IgD-negative memory B cell (primary cell): Measurements from ENCODE around the gene TSPAN11. TPM values are rescaled to one million over a fixed set of nuclear protein-coding genes. Genes with fewer than 3 reads are reported as not detected.
"Not testable (repeated sequence)": the region's sequence is repeated elsewhere in the genome, so short reads cannot be mapped to it uniquely, and the experiment has no call there.

ENCODE experiments used
- H3K27ac Mint-ChIP-seq, 3 donors: one replicate each; pipeline ENCODE4 v1.8.0; 2020 to 2022; ENCODE audit warnings: mild to moderate bottlenecking in 3 of 3, mixed read lengths in 3 of 3, moderate library complexity in 1 of 3
- H3K27me3 Mint-ChIP-seq: one replicate; pipeline ENCODE4 v1.8.0; 2021; ENCODE audit warnings: mixed read lengths
- H3K36me3 Mint-ChIP-seq: one replicate; pipeline ENCODE4 v1.8.0; 2020; ENCODE audit warnings: mild to moderate bottlenecking, mixed read lengths
- H3K4me1 Mint-ChIP-seq, 3 donors: one replicate each; pipeline ENCODE4 v1.8.0; 2020 to 2022; ENCODE audit warnings: mixed read lengths in 3 of 3, mild to moderate bottlenecking in 1 of 3
- H3K4me3 Mint-ChIP-seq, 4 donors: one replicate each; pipeline ENCODE4 v1.8.0; 2020 to 2022; ENCODE audit warnings: mild to moderate bottlenecking in 4 of 4, mixed read lengths in 4 of 4, moderate library complexity in 3 of 4
- H3K9me3 Mint-ChIP-seq, 3 donors: one replicate each; pipeline ENCODE4 v1.8.0; 2020 to 2021; ENCODE audit warnings: mixed read lengths in 3 of 3, mild to moderate bottlenecking in 1 of 3
- polyA plus RNA-seq: library from polyadenylated mRNA; unstranded; fragments of 300-500 nt; fragmentation: Illumina TruSeq; gene quantifications from one replicate; pipeline ENCODE4 v1.2.3, GENCODE V29; 2021

The TSPAN11 gene
- polyA plus RNA-seq, 1 donor from 2014 or later, result not detected

DNA sequence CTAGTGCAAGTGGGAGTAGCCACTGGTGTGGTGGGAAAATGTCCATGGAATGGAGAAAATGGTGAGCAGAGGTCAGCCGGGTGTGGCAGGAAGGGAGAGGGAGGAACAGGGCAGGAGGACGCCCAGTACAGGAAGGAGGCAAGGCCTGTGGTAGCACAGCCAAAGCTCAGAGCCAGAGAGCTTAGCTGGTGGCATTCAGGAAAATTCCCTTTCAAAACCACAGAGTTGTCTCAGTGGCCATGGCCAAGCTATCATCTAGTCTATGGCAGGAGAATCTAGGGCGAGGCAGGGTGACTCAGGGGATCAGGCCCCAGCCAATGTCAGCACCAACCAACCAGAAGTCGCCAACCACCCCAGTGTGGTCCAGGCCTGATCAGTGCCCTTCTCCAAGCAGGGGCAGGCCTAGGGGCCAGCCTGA, 79.4 kb downstream of the TSPAN11 start:
- no peak overlapping the region for H3K4me3 Mint-ChIP-seq
- H3K27ac Mint-ChIP-seq, result no peak overlapping the region
- no peaks in the 10 kb centered on the region for H3K4me1 Mint-ChIP-seq
- no peaks in the 10 kb centered on the region for H3K9me3 Mint-ChIP-seq
- H3K36me3 Mint-ChIP-seq, result no peaks in the 10 kb centered on the region
- H3K27me3 Mint-ChIP-seq, result peaks cover 2% of the 10 kb centered on the region

- Mint-ChIP-seq H3K27ac (no peak overlapping the region), H3K36me3 (no peaks in the 10 kb centered on the region), H3K27me3 (peaks cover 2% of the 10 kb centered on the region), H3K9me3 (no peaks in the 10 kb centered on the region), H3K4me3 (peak overlapping the region in 1 of 4 donors; percentile 54), H3K4me1 (no peaks in the 10 kb centered on the region)
Observed at GRCh38 chr12:31006416-31007152, 80.0 kb downstream of the TSPAN11 start.

DNA sequence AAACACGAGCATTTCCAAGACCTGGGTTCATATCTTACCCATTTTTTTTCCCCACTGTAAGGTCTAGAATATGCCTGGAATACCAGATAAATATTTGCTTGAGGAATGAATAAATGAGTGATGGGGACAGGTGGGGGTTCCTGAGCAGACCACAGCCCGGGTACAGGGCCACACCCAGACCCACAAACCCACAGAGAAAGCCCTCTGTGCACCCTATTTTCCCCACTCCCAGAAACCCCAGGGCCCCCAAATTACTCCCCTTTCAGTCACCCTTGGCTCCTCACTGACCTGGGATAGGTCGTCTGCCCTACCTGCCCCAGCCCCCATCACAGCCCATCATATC, 80.6 kb downstream of the TSPAN11 start:
- Mint-ChIP-seq H3K36me3 (no peaks in the 10 kb centered on the region), H3K4me3 (peak overlapping the region in 1 of 4 donors; percentile 54), H3K27me3 (peaks cover 4% of the 10 kb centered on the region), H3K9me3 (no peaks in the 10 kb centered on the region), H3K27ac (no peak overlapping the region), H3K4me1 (no peaks in the 10 kb centered on the region)

- no peaks in the 10 kb centered on the region for H3K36me3 Mint-ChIP-seq
- no peak overlapping the region for H3K27ac Mint-ChIP-seq
- no peak overlapping the region for H3K4me3 Mint-ChIP-seq
- no peaks in the 10 kb centered on the region for H3K4me1 Mint-ChIP-seq
- H3K9me3 Mint-ChIP-seq, result no peaks in the 10 kb centered on the region
- H3K27me3 Mint-ChIP-seq, result peaks cover 4% of the 10 kb centered on the region
Observed at GRCh38 chr12:31007636-31008175, 81.2 kb downstream of the TSPAN11 start.

GRCh38 chr12:31008241-31008761, 81.8 kb downstream of the TSPAN11 start:
- H3K9me3 Mint-ChIP-seq, result no peaks in the 10 kb centered on the region
- no peaks in the 10 kb centered on the region for H3K36me3 Mint-ChIP-seq
- no peaks in the 10 kb centered on the region for H3K4me1 Mint-ChIP-seq
- no peak overlapping the region for H3K4me3 Mint-ChIP-seq
- no peak overlapping the region for H3K27ac Mint-ChIP-seq
- peaks cover 4% of the 10 kb centered on the region for H3K27me3 Mint-ChIP-seq

GRCh38 chr12:31008961-31009840, 82.7 kb downstream of the TSPAN11 start:
- no peak overlapping the region for H3K27ac Mint-ChIP-seq
- no peaks in the 10 kb centered on the region for H3K36me3 Mint-ChIP-seq
- H3K4me1 Mint-ChIP-seq, result no peaks in the 10 kb centered on the region
- peaks cover 4% of the 10 kb centered on the region for H3K27me3 Mint-ChIP-seq
- H3K4me3 Mint-ChIP-seq, result no peak overlapping the region
- no peaks in the 10 kb centered on the region for H3K9me3 Mint-ChIP-seq

DNA sequence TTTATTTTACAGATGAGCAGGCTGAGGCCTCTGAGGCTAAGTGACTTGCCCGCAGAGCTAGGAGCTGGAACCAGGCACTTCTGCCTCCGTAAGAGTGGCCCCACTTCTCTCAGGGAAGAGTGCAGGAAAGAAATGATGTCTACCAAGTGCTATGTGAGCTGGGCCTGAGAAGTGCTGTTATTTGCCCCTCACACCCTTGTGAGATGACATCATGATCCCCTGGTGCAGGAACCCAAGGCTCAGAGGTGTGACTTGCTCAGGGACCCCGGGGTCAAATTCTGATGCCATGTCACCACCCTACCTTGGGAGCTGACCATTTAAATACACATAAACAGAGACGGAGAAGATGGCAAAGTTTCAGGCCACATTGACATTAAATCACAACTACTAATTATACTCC, 83.4 kb downstream of the TSPAN11 start:
- H3K4me1 Mint-ChIP-seq, result no peaks in the 10 kb centered on the region
- no peak overlapping the region for H3K4me3 Mint-ChIP-seq
- H3K36me3 Mint-ChIP-seq, result no peaks in the 10 kb centered on the region
- H3K9me3 Mint-ChIP-seq, result no peaks in the 10 kb centered on the region
- peaks cover 4% of the 10 kb centered on the region for H3K27me3 Mint-ChIP-seq
- H3K27ac Mint-ChIP-seq, result no peak overlapping the region

- Mint-ChIP-seq H3K4me3 (no peak overlapping the region), H3K27ac (peak overlapping the region in 1 of 3 donors; percentile 40), H3K27me3 (peaks cover 4% of the 10 kb centered on the region), H3K36me3 (no peaks in the 10 kb centered on the region), H3K9me3 (no peaks in the 10 kb centered on the region), H3K4me1 (no peaks in the 10 kb centered on the region)
Observed at GRCh38 chr12:31011336-31011735, 84.8 kb downstream of the TSPAN11 start.

GRCh38 chr12:31011746-31012566, 85.4 kb downstream of the TSPAN11 start:
- H3K4me3 Mint-ChIP-seq, result no peak overlapping the region
- no peaks in the 10 kb centered on the region for H3K9me3 Mint-ChIP-seq
- H3K4me1 Mint-ChIP-seq, result no peaks in the 10 kb centered on the region
- H3K27me3 Mint-ChIP-seq, result peaks cover 4% of the 10 kb centered on the region
- H3K27ac Mint-ChIP-seq, result peak overlapping the region in 1 of 3 donors; percentile 40
- H3K36me3 Mint-ChIP-seq, result no peaks in the 10 kb centered on the region

DNA sequence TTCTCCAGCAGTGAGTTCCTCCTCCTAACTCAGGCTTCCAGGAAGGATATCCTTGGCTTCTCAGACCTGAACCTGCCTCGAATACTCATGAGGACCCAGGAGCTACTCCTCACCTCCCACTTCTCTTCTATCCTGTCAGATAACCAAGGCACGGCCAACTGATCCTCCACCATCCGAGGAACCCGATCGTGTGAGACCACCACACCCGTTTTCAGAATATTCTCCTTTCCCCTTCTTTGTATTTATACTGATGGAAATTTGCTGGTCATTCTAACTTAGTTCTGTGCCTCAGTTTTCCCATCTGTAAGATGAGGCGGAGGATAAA, 86.0 kb downstream of the TSPAN11 start:
- H3K4me1 Mint-ChIP-seq, H3K4me3 Mint-ChIP-seq, H3K36me3 Mint-ChIP-seq, H3K27me3 Mint-ChIP-seq, H3K27ac Mint-ChIP-seq, H3K9me3 Mint-ChIP-seq: not testable (repeated sequence)

DNA sequence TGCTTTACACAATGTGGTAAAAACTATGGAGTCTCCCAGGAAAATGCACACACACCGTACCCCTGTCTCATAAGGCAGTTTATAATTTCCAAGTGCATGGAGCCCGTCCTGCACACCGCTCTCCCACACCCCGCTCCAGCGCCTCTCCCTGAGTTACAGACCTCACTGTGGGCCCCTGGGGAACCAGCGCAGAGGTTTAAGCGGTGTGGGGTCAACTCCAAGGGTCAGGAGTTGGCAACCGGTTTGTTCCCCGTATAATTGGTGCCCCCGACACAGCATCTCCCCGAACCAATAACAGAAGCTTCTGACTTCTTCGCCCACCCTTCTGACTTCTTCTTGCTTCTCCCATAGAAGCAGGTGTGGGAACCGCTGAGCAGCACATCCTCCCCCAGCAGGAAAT, 88.7 kb downstream of the TSPAN11 start:
- peak overlapping the region in 1 of 3 donors; percentile 59 for H3K27ac Mint-ChIP-seq
- no peaks in the 10 kb centered on the region for H3K4me1 Mint-ChIP-seq

DNA sequence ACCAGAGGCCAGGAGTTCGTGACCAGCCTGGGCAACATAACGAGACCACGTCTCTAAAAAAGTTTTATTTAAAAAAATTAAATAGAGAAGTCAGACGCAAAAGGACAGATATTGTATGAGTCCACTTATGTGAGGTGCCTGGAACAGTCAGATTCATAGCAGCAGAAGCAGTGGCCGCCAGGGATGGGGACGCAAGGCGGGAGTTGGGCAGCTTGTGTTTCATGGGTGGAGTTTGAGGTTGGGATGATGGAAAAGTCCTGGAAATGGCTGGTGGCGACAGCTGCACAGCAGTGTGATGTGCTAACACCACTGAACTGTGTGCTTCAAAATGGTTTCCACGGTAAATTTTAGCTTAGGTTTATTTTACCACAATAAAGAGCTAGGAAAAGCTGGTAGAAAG, 89.5 kb downstream of the TSPAN11 start:
- no peak overlapping the region for H3K27ac Mint-ChIP-seq
- H3K36me3 Mint-ChIP-seq, result no peaks in the 10 kb centered on the region
- peaks cover 0 to 4% (median 2%) of the 10 kb centered on the region in 3 donors for H3K9me3 Mint-ChIP-seq
- peaks cover 4% of the 10 kb centered on the region for H3K27me3 Mint-ChIP-seq
- no peak overlapping the region for H3K4me3 Mint-ChIP-seq
- H3K4me1 Mint-ChIP-seq, result no peaks in the 10 kb centered on the region

More for the DNA sequence above, 88.7 kb downstream of the TSPAN11 start:
- H3K36me3 Mint-ChIP-seq, result no peaks in the 10 kb centered on the region
- H3K4me3 Mint-ChIP-seq, result no peak overlapping the region
- H3K27me3 Mint-ChIP-seq, result peaks cover 4% of the 10 kb centered on the region
- H3K9me3 Mint-ChIP-seq, result peaks cover 0 to 4% (median 2%) of the 10 kb centered on the region in 3 donors

DNA sequence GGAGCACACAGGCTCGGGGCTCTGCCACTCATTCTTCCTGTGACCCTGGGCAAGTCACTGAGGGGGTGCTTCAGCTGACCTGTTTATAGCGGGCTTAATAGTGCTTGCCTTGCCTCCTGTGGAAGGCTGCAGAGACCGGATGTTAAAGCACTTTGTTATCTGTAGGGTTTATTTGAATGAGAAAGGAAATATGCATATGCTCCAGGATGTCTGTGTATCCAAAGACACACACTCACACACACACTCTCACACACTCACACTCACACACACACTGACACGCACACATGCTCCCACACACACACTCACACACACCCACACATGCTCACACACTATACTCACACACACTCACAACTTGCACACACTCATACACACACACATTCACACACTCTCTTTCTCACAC, 91.0 kb downstream of the TSPAN11 start:
- no peak overlapping the region for H3K4me3 Mint-ChIP-seq
- peak overlapping the region in 1 of 3 donors; percentile 11 for H3K27ac Mint-ChIP-seq
- H3K36me3 Mint-ChIP-seq, result no peaks in the 10 kb centered on the region
- peaks cover 4% of the 10 kb centered on the region for H3K27me3 Mint-ChIP-seq
- peaks cover 0 to 4% (median 2%) of the 10 kb centered on the region in 3 donors for H3K9me3 Mint-ChIP-seq
- no peaks in the 10 kb centered on the region for H3K4me1 Mint-ChIP-seq

GRCh38 chr12:31018106-31018789, 91.7 kb downstream of the TSPAN11 start:
- H3K27me3 Mint-ChIP-seq, result peaks cover 4% of the 10 kb centered on the region

More at GRCh38 chr12:31018106-31018789, 91.7 kb downstream of the TSPAN11 start:
- no peaks in the 10 kb centered on the region for H3K4me1 Mint-ChIP-seq
- no peaks in the 10 kb centered on the region for H3K36me3 Mint-ChIP-seq
- no peak overlapping the region for H3K4me3 Mint-ChIP-seq
- H3K27ac Mint-ChIP-seq, result no peak overlapping the region
- peaks cover 0 to 4% (median 2%) of the 10 kb centered on the region in 3 donors for H3K9me3 Mint-ChIP-seq
